ENCODE results near the gene PRRG2. TPM values are rescaled to one million over a fixed set of nuclear protein-coding genes. Genes with fewer than 3 reads are reported as not detected.

Gene PRRG2
- total and polyA plus RNA-seq, 2 of the 13 experiments (the other 11 are each of a cell fraction or from before 2014, with no cell fraction given), result 0.66 to 0.82 TPM

DNA sequence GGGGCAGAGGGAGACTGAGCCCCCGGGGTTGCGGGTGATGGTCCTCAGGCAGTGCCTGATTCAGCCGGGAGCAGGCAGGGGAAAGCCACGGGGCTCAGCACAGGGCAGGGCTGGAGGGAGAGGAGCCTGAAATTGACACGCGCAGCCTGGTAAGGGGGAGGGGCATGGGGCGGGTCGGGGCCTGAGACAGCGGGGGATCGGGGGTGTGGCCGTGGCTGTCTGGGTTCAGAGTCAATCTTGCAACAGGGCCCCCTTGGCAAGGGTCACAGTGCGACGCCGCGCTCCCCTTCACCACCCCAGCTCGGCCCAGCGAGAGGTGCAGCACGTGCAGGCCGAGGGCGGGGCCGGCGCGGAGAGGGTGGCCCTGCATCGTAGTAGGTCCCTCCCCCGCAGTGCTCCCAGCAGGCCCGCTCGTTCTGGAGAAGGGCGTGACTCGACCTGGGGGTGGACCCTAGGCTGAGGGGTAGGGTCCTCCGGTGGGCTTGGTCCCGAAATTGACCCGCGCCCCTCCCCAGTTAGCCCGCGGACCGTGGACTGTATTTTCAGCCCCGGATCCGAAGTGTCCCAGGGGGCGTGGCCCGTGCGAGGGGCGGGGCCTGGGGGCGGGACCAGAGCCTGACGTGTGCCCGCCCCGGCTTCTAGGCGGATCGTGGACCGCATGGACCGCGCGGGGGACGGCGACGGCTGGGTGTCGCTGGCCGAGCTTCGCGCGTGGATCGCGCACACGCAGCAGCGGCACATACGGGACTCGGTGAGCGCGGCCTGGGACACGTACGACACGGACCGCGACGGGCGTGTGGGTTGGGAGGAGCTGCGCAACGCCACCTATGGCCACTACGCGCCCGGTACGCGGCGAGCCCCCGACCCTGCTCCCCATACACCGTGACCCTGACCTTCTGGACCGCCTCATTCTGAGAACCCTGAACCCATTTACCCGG, 47.3 kb upstream of the PRRG2 start (continued):
- no peak for TF ChIP-seq ZNF547 (CRISPR knock-in tag; IDR thresholded peaks at IDR 0.05)
- TF ChIP-seq, protein P1, sequence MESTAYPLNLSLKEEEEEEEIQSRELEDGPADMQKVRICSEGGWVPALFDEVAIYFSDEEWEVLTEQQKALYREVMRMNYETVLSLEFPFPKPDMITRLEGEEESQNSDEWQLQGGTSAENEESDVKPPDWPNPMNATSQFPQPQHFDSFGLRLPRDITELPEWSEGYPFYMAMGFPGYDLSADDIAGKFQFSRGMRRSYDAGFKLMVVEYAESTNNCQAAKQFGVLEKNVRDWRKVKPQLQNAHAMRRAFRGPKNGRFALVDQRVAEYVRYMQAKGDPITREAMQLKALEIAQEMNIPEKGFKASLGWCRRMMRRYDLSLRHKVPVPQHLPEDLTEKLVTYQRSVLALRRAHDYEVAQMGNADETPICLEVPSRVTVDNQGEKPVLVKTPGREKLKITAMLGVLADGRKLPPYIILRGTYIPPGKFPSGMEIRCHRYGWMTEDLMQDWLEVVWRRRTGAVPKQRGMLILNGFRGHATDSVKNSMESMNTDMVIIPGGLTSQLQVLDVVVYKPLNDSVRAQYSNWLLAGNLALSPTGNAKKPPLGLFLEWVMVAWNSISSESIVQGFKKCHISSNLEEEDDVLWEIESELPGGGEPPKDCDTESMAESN (CRISPR knock-in tag; conservative IDR thresholded peaks at IDR 0.05), result no peak
- no peak for TF ChIP-seq NFE2 (CRISPR knock-in tag; IDR thresholded peaks at IDR 0.05)
- TF ChIP-seq SP4 (CRISPR knock-in tag; IDR thresholded peaks at IDR 0.05), result no peak
- no peak for TF ChIP-seq THYN1 (CRISPR knock-in tag; IDR thresholded peaks at IDR 0.05; ENCODE audit: borderline replicate concordance, low read depth)
- TF ChIP-seq, protein P2, sequence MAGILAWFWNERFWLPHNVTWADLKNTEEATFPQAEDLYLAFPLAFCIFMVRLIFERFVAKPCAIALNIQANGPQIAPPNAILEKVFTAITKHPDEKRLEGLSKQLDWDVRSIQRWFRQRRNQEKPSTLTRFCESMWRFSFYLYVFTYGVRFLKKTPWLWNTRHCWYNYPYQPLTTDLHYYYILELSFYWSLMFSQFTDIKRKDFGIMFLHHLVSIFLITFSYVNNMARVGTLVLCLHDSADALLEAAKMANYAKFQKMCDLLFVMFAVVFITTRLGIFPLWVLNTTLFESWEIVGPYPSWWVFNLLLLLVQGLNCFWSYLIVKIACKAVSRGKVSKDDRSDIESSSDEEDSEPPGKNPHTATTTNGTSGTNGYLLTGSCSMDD (CRISPR knock-in tag; IDR thresholded peaks at IDR 0.05), result no peak
- TF ChIP-seq AGO2 (optimal IDR thresholded peaks at IDR 0.05; ENCODE audit: low read depth, low read length), result peak; percentile 44
- no peak for TF ChIP-seq ZNF589 (CRISPR knock-in tag; conservative IDR thresholded peaks at IDR 0.05)
- TF ChIP-seq, protein P3, sequence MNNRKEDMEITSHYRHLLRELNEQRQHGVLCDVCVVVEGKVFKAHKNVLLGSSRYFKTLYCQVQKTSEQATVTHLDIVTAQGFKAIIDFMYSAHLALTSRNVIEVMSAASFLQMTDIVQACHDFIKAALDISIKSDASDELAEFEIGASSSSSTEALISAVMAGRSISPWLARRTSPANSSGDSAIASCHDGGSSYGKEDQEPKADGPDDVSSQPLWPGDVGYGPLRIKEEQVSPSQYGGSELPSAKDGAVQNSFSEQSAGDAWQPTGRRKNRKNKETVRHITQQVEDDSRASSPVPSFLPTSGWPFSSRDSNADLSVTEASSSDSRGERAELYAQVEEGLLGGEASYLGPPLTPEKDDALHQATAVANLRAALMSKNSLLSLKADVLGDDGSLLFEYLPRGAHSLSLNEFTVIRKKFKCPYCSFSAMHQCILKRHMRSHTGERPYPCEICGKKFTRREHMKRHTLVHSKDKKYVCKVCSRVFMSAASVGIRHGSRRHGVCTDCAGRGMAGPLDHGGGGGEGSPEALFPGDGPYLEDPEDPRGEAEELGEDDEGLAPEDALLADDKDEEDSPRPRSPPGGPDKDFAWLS (CRISPR knock-in tag; IDR thresholded peaks at IDR 0.05; ENCODE audit: borderline replicate concordance), result no peak
- TF ChIP-seq FOXA1 (IDR thresholded peaks at IDR 0.05), result no peak
- TF ChIP-seq FOXA1 (CRISPR knock-in tag; IDR thresholded peaks at IDR 0.05), result no peak
- TF ChIP-seq CREB1 (IDR thresholded peaks at IDR 0.05), result no peak
- no peak for TF ChIP-seq CREB1 (CRISPR knock-in tag; IDR thresholded peaks at IDR 0.05)
- TF ChIP-seq MIXL1 (CRISPR knock-in tag; IDR thresholded peaks at IDR 0.05), result no peak
- no peak for TF ChIP-seq ZNF746 (CRISPR knock-in tag; IDR thresholded peaks at IDR 0.05)
- no peak for TF ChIP-seq SOX6 (IDR thresholded peaks at IDR 0.05)
- no peak for TF ChIP-seq SOX6 (CRISPR knock-in tag; IDR thresholded peaks at IDR 0.05)
- TF ChIP-seq, protein P4, sequence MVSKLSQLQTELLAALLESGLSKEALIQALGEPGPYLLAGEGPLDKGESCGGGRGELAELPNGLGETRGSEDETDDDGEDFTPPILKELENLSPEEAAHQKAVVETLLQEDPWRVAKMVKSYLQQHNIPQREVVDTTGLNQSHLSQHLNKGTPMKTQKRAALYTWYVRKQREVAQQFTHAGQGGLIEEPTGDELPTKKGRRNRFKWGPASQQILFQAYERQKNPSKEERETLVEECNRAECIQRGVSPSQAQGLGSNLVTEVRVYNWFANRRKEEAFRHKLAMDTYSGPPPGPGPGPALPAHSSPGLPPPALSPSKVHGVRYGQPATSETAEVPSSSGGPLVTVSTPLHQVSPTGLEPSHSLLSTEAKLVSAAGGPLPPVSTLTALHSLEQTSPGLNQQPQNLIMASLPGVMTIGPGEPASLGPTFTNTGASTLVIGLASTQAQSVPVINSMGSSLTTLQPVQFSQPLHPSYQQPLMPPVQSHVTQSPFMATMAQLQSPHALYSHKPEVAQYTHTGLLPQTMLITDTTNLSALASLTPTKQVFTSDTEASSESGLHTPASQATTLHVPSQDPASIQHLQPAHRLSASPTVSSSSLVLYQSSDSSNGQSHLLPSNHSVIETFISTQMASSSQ (IDR thresholded peaks at IDR 0.05; ENCODE audit: low read depth), result no peak
- TF ChIP-seq, protein P4 (CRISPR knock-in tag; IDR thresholded peaks at IDR 0.05; ENCODE audit: borderline replicate concordance), result no peak

All from HepG2 (cell line).